Ovary (tissue), 9 donors: ENCODE measurements around the gene PSTPIP2. TPM values are rescaled to one million over a fixed set of nuclear protein-coding genes. Genes with fewer than 3 reads are reported as not detected.
"Not testable (repeated sequence)": the region's sequence is repeated elsewhere in the genome, so short reads cannot be mapped to it uniquely, and the experiment has no call there.

ENCODE experiments used
- DNase-seq, 5 donors: peaks; one replicate each; pipeline ENCODE4 v3.0.0-alpha.2; 2019 to 2020
- H3K27ac ChIP-seq, 2 donors: fragments of 200-600 bp; one replicate each; pipeline versions ENCODE4 v1.5.1 to v1.8.0; 2019 to 2022
- H3K27me3 ChIP-seq: fragments of 200-600 bp; one replicate; pipeline ENCODE4 v1.8.0; 2022
- H3K36me3 ChIP-seq: fragments of 200-600 bp; sonication (generic); one replicate; pipeline ENCODE4 v1.5.1; 2019
- H3K4me1 ChIP-seq: one replicate; pipeline ENCODE4 v1.8.1; 2013; ENCODE audit warnings: mild to moderate bottlenecking, moderate library complexity; ENCODE audit not compliant: insufficient read depth
- H3K4me3 ChIP-seq: fragments of 200-600 bp; sonication (generic); one replicate; pipeline ENCODE4 v1.5.1; 2017
- H3K9me3 ChIP-seq, 2 donors: fragments of 200-600 bp in 1 of 2; sonication (generic) in 1 of 2; one replicate each; pipeline versions ENCODE4 v1.5.1 to v1.8.1; 2013 to 2019; ENCODE audit warnings: mild to moderate bottlenecking in 1 of 2, moderate library complexity in 1 of 2
- CTCF ChIP-seq, 3 donors: fragments of 450-650 bp in 2 of 3; fragments of 200-600 bp in 1 of 3; IDR thresholded peaks; one replicate each; pipeline versions ENCODE4 v1.5.1 to v1.8.0; 2016 to 2022; ENCODE audit warnings: antibody characterized with exemption in 3 of 3, mild to moderate bottlenecking in 1 of 3
- EP300 ChIP-seq: sonication (generic); formaldehyde crosslinking; IDR thresholded peaks from one replicate; pipeline ENCODE4 v1.6.1; 2017; ENCODE audit warnings: antibody characterized with exemption
- POLR2A ChIP-seq: fragments of 450-650 bp; IDR thresholded peaks from one replicate; pipeline ENCODE4 v1.6.1; 2017; ENCODE audit warnings: antibody characterized with exemption, mild to moderate bottlenecking, moderate library complexity
- WGBS, 3 donors: extraction: QIAGEN DNeasy Blood & Tissue Kit in 1 of 3; methylation state at CpG; one replicate each; pipeline versions ENCODE4 v1.1.5 to v1.1.7; 2013 to 2017; 5-methylcytosine and 5-hydroxymethylcytosine counted together
- intact Hi-C, 4 donors: fragments of 100-400 bp; cut with DNase I; formaldehyde crosslinking; loops; one replicate each; pipeline versions ENCODE4 v1.11.0 to v1.15.1; 2022 to 2023
- polyA plus RNA-seq, 2 donors: library from polyadenylated mRNA; stranded (reverse); fragments of 200-250 nt in 1 of 2; fragments of 350-450 nt in 1 of 2; fragmentation: Illumina TruSeq in 1 of 2; extraction: RNeasy Lipid Tissue Mini Kit (QIAGEN cat#74804) in 1 of 2; gene quantifications; one replicate each; pipeline ENCODE4 v1.2.3, GENCODE V29; 2013 to 2014
- total RNA-seq, 7 donors: library from RNA; depleted of rRNA in 2 of 7; stranded (reverse); fragments of >200 nt in 2 of 7; fragmentation: NEBNext Ultra II Directional in 3 of 7; extraction: Animal tissue kit (Norgen Biotek cat#: 25700) in 3 of 7; gene quantifications; one replicate each; pipeline versions ENCODE4 v1.1.0 to v1.2.4, GENCODE V29; 2016 to 2023
- donor health status: DM: no; HTN: no; CAD: no; lungs with moderate emphysema.
- donor health status: DM: no; HTN: no; CAD: no.
- donor health status: Bipolar disorder and iron deficiency.
- donor health status: DM: yes; HTN: yes; CAD: no.
- donor health status: DM: no; HTN: no; CAD: no.
- donor health status: DM: yes; HTN: yes; CAD: no.

The PSTPIP2 gene
- total and polyA plus RNA-seq, 9 donors = 3.0 to 22.3 (median 5.3) TPM

- WGBS, 3 donors = 81 to 89% (median 88%) methylated on average over 6 of the region's 6 CpGs
- Histone ChIP-seq H3K9me3 (no peaks in the 10 kb centered on the region), H3K4me3 (no peak overlapping the region), H3K36me3 (no peaks in the 10 kb centered on the region), H3K27me3 (no peaks in the 10 kb centered on the region), H3K27ac (no peak overlapping the region), H3K4me1 (no peaks in the 10 kb centered on the region)
- intact Hi-C loops = loop anchor here in 1 of 4 donors (2.0 kb wide), 1 partner anchor 15 kb away; no protein-coding TSS in a partner anchor
- no peak for TF ChIP-seq POLR2A
- TF ChIP-seq CTCF (IDR thresholded peaks at IDR 0.05) = no peak
- no peak for TF ChIP-seq EP300
- DNase-seq = no peak
Observed at GRCh38 chr18:46053368-46054095, 18.5 kb downstream of the PSTPIP2 start.

- Histone ChIP-seq H3K9me3 (no peaks in the 10 kb centered on the region), H3K4me3 (no peak overlapping the region), H3K4me1 (no peaks in the 10 kb centered on the region), H3K36me3 (no peaks in the 10 kb centered on the region), H3K27me3 (no peaks in the 10 kb centered on the region), H3K27ac (no peak overlapping the region)
- no peak for DNase-seq
- no peak for TF ChIP-seq EP300
- TF ChIP-seq CTCF (IDR thresholded peaks at IDR 0.05) = no peak
- no peak for TF ChIP-seq POLR2A
- WGBS, 3 donors = 75 to 79% (median 78%) methylated on average over 6 of the region's 6 CpGs
- intact Hi-C loops = loop anchor here in 1 of 4 donors (2.0 kb wide), 1 partner anchor 17 kb away; no protein-coding TSS in a partner anchor
Observed at GRCh38 chr18:46051731-46052461, 20.2 kb downstream of the PSTPIP2 start.

DNA sequence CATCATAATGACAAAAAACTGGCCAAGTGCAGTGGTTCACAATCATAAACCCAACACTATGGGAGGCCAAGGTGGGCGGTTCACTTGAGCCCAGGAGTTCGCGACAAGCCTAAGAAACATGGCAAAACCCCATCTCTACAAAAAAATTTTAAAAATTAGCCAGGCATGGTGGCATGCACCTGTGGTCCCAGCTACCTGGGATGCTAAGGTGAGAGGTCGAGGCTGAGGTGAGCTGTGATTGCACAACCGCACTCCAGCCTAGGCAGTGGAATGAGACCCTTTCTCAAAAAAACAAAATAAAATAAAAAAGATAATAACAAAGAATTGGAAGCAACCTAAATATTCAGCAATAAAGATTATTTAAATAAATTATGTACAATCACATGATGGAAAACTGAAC lies 21.8 kb downstream of the PSTPIP2 start:
- no peaks in the 10 kb centered on the region for H3K9me3 ChIP-seq
- no peaks in the 10 kb centered on the region for H3K36me3 ChIP-seq
- no peak overlapping the region for H3K4me3 ChIP-seq
- no peaks in the 10 kb centered on the region for H3K27me3 ChIP-seq
- WGBS, 3 donors = 93 to 98% (median 96%) methylated on average over 5 of the region's 5 CpGs
- no peak for TF ChIP-seq POLR2A
- TF ChIP-seq EP300 = no peak
- TF ChIP-seq CTCF (IDR thresholded peaks at IDR 0.05) = no peak
- no peak for DNase-seq
- intact Hi-C loops = no loop called here
- no peak overlapping the region for H3K27ac ChIP-seq
- H3K4me1 ChIP-seq = no peaks in the 10 kb centered on the region

DNA sequence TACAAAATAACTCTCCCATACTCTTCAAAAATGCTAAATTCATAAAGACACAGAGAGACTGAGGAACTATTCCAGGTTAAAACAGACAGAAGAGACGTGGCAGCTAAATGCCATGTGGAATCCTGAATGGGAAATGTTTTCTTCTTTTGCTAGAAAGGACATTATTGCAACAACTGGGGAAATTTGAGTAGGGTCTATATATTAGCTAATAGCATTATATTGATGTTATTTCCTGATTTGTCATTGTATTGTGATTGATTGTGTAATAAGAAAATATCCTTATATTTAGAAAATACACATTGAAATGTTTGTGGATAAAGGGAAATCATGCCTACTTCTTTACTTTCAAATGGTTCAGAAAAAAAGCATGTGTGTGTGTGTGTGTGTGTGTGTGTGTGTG lies 23.4 kb downstream of the PSTPIP2 start:
- H3K4me3 ChIP-seq = no peak overlapping the region
- H3K36me3 ChIP-seq = no peaks in the 10 kb centered on the region
- intact Hi-C loops = no loop called here
- H3K4me1 ChIP-seq = no peaks in the 10 kb centered on the region
- H3K9me3 ChIP-seq = no peaks in the 10 kb centered on the region
- no peak for TF ChIP-seq EP300
- H3K27me3 ChIP-seq = no peaks in the 10 kb centered on the region
- H3K27ac ChIP-seq = no peak overlapping the region
- DNase-seq = no peak
- 92 to 94% (median 92%) methylated on average over 1 of the region's 1 CpG for WGBS, 3 donors

- H3K36me3 ChIP-seq, H3K9me3 ChIP-seq, H3K27me3 ChIP-seq, intact Hi-C loops, H3K4me3 ChIP-seq, H3K27ac ChIP-seq, H3K4me1 ChIP-seq, DNase-seq: not testable (repeated sequence)
- WGBS, 3 donors = 93 to 95% (median 94%) methylated on average over 13 of the region's 13 CpGs
Observed at GRCh38 chr18:46047369-46047768, 24.7 kb downstream of the PSTPIP2 start.
